HG03354 (cell line): Measurements from ENCODE around the gene MIOX.
A peak's percentile ranks its signal among the peaks of the same experiment; 100 is the strongest.

Source experiments
- ATAC-seq: cut with Tn5 transposase; IDR thresholded peaks from one replicate; pipeline ENCODE4 v1.9.1; 2021; ENCODE audit warnings: mild to moderate bottlenecking; ENCODE audit not compliant: unreplicated experiment, poor library complexity, severe bottlenecking

MIOX gene

DNA sequence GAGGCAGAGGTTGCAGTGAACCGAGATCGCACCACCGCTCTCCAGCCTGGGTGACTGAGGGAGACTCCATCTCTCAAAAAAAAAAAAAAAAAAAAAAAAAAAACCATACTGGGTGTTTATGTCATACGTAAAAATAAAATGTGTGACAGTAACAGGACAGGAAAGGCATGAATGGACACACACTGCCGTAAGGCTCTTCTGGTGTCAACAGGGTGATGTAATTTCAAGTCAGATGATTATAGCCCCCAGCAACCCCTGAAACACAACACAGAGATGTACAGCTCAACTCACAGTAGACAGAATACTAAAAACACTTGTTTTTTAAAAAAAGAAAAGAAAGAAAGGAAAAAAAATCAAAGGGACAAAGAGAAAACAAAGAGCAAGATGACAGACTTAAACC, 34.0 kb upstream of the MIOX start:
- ATAC-seq: no peak

DNA sequence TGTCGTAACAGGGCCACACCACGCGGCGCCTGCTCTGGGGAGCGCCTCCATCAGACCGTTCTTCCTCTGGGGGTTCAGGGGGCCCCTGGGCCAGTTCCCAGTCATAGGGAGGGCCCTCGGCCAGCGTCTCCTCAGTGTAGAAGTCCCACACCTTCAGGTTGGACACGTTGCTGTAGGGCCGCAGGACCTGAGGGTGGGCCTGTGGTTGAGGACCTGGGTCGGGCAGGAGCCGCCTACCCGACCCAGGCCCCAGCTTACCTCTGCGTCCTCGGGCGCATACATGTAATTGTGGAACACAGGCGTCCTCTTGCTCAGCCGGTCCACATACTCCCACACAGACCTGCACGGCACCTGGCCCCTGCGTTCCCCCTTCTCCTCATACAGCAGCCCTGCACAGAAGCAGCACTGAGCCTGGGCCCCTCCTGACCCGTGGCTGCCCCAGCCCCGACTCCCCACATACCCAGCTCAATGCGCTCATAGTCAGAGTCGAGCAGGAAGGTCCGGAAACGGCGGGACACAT, 32.0 kb upstream of the MIOX start:
- ATAC-seq: no peak

DNA sequence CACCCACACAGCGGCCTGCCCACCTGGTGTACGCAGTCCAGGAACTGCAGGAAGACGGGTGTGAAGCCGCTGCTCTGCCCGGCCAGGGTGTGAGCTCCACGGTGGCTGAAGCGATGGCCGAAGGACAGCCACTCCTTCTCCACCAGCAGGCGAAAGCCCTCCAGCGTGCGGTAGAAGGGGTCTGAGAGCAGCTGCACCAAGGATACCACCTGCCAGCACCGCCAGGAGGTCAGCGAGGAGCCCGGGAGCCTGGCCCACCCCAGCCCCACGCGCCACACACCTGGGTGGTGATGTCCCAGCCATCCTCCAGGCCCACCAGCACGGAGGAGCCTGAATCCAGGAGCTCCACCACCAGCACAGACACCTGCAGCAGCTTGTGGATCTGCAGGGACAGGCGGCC, 31.5 kb upstream of the MIOX start:
- no peak for ATAC-seq

DNA sequence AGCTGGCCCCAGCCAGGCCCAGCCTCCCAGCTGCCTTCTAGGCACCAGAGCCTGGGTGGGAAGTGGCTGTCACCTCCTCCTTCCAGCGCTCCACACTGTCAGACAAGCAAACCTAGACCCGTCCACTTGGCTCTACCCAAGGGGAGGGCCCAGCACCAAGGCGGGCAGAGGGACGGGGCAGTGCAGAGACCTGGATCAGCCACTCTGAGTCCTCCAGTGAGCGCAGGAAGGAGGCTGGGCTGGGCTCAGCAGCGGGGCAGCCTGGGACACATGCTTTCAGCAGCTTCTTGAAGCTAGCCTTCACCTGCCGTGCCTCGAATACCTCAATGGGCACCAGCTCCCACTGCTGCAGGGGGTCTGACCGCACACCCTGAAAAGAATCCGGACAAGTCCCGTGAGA, 30.6 kb upstream of the MIOX start:
- ATAC-seq: no peak

DNA sequence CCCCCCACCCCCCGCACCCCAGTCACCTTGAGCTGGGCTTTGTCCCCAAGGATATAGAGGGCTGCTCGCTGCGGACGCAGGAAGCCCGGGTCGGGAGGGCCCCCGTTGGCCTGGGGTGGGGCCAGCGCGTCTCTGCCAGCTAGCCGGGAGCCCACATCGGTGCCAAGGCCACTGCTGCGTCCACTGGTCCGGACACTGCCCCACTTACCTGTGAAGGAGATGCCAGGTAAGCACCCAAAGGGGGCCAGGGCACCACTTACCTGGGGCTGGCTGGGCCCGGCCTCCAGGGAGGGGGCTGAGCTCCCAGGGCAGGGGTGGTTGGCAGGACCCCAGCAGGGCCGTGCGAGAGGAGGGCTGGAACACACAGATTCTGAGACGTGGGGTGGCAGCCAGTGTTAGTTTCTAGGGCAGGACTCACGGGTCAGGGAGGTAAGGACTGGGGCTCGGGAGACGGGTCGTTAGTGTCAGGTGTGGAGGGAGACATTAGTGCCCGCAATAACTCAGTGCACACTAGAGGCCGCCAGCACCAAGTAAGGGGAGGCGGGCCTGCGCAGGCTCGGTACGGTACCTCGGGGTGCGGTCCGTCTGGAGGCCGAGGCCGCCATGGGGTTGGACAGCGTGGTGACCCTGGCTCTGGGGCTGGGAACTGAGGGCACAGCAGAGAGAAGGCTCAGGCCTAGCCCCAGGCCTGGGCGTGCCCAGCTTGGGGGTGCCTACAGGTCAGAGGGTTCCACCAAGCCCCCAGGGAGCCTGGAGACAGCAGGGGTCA, 30.0 kb upstream of the MIOX start:
- no peak for ATAC-seq

DNA sequence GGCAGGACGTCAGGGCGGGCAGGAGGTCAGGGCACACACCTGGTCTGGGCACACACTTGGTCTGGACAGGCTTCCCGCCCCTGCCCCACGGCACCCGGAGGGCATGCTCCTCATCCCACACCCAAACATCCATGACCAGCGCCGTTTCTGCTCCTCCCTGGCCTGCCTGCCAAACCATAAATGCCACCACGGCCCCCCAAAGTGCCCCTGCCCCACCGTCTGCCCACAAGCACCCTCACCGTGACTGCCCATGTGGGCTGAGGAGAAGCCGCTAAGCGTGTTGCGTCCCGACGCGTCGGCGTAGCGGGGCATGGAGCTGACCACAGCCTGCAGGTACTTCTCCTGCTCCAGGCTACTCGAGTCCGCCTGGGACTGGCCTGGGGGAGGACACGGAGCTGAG, 27.6 kb upstream of the MIOX start:
- ATAC-seq: no peak

DNA sequence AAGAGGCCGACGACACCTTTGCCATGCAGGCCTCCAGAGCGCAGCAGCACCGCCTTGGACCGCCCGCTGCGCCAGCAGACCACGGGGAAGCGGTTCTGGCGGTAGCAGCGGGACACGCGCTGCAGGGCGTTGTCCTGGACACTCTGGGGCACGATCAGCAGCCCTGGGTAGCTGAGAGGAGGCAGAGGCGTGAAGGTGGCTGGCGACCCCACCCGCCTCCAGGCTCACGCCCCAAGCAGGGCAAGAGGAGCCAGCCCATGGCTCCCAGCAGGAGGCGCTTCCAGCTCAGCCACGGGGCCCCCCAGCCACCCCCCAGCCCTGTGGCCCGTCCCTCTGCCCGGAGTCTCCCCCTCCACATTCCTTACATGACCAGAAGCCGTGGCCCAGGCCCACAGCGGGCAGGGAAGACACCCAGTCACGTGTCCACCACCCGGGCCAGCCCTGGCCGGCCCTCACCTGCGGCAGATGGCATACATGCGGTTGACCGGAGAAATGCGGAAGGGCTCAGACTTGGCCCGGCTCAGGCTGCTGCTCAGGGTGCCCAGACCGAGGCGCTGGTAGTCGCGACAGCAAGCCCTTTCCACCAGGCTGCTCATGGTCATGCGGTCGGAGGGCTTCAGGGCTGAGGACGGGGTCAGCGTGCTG, 27.0 kb upstream of the MIOX start:
- ATAC-seq: no peak

DNA sequence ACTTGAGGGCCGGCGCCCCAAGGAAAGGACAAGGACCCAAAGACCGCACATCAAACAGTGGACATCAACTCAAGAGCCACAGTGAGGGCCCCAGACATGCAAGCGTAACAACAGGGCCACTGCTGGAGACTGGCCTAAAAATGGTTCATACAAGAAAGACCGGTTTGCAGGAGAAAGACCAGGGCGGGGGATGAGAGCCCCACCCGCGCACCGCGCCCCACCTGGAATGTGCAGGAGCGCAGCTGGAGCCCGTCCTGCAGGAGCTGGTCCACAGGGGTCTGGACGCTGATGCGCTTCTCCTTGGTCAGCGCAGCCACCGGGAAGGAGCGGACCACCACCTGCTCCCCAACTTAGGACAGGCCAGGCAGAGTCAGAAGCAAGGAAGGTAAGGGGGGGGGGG, 25.7 kb upstream of the MIOX start:
- ATAC-seq: no peak

DNA sequence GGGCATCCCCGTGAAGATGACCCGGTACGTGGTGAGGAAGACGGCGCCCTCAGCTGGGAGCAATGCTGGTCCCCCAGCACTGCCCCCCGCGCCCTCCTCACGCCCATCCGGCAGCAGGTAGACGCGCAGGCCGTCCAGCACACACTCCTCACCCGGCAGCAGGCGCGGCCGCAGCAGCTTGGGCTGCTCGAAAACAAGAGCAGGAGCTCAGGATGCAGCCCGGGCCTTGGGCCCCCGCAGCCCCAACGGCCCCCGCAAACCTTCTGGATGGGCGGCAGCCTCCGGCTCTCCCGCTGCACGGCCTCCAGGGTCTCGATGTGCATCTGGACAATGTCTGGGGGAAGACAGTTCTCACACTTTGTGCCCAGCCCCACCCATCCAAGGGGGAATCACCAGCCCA, 25.1 kb upstream of the MIOX start:
- no peak for ATAC-seq

DNA sequence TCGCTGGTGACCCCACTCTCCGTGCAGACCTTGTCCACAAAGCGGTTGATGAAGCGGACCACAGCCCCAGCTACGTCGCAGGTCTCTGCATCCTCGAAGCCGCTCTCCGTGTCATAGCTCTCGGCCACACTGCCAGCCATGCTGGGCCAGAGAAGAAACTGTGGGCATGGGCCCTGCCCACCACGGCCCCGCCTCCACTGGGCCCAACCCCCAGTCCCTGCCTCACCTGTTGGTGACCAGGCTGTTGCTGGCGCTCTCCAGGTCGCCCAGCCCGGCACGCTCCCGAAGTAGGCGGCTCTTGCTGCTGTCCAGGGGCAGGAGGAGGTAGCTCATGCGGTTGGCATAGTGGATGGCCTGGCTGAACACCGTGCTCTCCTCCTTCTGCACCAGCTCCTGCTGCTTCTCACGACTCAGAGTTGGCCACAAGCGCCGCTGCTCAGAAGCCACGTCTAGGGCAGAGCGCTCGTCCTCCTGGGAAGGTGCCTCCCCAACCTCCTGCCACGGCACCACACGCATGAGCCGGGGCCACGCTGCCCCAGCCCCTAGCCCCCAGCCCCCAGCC, 24.6 kb upstream of the MIOX start:
- ATAC-seq: no peak

DNA sequence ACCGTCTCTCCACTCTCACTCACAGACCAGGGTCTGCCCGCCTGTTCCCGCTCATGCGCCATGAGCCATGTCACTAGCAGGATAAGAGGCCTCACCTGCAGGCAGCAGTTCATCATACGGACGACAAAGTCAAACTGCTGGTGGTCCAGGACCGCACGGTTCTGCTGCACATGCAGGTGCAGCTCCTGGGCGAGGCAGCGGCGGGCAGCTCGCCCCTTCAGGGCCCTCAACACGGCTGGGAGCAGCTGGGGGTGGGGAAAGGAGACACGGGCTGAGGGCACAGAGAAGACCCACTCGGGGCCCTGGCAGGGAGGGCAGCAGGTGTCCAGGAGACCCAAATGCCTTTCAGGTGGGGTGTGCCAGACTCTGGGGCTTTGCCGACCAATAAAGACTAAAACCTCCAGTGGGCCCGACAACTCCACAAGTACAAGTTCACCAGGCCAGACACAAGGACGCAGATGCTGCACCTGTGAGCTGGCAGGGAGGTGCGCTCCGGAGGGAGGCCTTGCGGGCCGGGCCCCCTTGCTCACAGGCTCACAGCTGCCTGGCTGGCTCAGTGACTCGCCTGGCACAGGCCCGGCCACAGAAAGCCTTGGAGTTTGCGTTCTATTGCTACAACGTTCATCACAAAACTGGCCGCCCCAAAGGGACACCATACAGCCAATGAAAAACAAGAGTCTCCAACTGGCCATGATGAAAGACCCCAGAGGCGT, 23.3 kb upstream of the MIOX start:
- ATAC-seq: no peak

DNA sequence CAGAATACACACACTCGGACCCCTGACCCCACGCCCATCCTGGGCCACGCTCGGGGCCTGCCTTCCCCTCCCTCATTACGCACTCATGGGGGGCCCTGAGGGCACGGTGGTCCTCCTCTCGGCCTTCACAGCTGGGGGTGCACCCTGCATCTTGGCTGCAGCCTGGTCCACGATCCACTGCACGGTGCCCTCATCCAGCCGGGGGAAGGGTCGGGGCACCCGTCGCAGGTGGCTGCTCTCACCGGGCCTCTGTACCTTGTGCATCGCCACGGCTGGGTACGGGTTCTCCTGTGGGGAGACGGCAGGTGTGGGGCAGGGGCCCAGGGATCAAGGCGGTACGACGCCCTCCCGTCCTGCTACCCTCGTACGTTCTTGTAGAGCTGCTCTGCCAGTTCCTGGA, 22.2 kb upstream of the MIOX start:
- ATAC-seq: no peak

DNA sequence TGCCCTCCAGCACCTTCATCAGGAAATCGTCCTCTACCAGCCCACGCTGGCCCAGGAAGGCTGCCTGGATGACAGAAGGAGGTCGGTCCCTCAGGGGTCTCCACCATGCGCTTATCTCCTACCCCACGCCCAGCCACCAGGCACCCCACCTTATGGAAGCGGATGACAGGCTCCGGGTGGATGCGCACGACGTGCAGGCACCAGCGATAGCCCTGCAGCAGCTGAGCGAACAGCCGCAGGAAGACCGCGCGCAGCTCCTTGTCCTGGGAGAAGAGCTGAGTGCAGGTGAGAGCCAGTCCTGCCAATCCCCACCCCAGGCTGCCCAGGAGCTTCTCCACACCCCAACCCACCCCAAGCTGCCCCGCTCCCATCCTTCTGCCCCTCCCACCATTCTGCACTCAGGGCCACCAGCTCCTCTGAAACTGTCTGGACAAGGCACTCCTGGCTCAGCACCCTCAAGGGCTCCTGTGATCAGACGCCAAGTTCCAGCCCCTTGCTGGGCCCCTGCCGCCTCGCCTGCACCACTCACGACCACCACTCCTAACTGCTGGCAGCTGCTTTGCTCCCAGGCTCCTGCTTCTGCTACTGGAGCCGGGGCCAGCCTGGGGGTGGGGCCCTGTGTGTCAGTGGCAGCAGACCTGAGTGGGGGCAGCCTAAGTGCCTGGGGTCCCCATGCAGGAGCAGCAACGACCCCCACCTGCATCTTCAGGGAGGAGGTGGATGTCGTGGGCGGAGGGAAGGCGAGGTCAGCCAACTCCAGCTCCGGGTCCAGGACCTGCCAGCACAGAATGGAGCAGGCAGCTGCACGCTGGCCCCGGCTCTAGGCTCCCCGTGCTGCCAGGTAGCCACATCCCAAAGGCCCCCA, 21.4 kb upstream of the MIOX start:
- ATAC-seq: no peak

DNA sequence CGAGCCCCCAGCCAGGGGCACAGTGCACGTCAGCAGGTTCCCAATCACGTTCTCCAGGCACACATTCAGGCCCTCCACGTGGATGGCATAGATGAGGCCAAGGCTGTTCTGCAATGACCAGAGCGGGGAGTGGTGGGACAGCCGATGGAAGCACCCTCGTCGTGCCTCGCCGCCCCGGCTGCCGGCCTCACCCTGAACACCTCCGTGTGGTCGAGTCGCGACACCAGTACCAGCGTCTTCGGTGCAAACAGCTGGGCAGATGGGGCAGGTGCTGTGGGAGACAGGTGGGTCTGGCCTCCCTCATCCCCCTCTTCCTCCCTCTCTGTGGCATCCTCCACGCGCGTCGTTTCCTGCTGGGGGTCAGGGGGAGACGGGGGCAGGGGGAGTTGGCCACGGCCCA, 19.3 kb upstream of the MIOX start:
- ATAC-seq: no peak

DNA sequence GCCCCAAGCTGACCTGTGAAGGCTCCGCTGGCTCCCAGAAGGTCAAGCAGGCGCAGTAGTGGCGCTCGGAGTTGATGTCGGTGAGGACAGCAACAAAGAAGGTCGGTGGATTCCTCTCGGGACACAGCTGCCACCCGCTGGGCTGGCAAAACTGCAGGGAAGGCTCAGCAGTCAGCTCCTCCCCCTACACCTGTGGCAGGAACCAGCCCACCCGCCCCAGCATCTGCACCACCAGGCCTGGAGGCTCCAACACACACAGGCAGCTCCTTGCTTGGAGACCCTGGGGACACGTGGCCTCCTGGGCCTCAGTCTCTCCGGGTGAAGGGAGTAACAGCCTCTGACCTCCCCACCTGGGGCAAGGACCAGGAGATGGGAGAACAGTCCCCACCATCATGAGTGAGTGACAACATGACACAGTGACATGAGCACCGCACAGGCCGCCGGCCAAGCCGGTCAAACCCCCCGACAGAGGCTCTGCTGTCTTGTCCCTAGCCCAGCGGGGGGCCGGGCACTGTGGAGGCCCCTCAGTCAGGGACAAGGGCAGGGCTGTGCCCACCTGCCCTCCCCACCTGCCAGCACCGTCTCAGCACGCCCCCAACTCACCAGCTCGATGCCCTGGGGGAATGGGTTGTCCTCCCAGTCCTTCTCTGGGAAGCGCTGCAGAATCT, 18.8 kb upstream of the MIOX start:
- ATAC-seq: no peak

DNA sequence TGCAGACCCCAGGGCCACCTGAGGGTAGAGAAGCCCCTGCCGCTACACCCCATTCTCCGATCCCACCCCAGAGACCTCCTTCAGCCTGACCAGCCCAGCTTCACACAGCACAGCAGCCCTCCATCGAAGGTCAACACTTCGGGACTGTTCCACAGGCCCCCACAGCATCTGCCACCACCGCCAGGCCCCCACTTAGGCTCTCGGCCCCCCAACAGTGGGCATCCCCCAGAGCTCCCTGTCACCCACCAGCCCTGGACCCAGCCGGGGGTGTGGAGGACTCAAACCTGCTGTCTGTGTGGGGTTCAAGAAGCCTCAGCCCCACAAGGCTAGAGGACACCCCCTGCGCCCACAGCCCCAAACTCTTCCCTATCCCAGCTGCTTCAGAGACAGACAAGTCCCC, 18.0 kb upstream of the MIOX start:
- no peak for ATAC-seq

DNA sequence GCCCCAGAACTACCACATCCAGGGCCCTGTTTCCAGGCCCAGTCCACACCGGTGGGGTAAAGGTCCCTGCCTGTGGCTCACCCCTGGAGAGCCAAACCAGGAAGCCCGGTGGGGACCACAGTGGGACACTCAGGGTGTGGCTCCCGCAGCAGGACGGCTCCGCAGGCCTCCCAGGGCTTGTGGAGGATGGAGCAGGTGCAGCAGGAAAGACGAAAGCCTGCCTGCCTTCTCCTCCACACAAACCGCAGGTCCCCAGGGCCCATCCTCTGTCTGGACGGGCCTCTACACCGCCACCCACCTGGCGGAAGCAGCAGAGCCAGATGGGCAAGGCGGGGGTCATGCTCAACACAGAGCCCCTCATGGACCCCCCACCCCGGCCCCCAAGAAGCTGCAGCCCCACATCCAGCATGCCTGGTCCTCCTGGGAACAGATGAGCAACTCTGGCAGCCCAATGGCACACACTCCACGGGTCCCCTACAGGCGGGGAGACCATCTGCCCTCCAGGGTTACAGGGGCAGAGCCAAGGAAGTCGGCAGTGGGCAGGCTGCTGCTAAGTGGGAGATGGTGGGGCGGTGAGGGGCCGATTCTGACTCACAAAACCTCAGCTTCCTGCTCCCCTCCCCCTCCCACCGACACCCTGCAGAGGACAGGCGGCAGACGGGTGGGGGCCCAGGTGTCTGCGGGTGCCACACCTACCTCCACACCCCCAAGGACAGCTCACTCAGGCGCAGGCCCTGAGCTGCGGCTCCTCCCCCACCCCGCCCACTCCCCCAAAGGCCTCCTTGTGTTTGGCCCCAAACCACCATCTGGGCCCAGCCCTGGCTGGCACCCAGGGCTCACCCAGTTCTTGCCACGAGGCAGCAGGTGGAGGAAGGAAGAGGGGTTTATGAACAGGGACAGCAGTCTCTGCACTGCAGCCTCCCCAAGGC, 17.0 kb upstream of the MIOX start:
- ATAC-seq: peak; percentile 63

DNA sequence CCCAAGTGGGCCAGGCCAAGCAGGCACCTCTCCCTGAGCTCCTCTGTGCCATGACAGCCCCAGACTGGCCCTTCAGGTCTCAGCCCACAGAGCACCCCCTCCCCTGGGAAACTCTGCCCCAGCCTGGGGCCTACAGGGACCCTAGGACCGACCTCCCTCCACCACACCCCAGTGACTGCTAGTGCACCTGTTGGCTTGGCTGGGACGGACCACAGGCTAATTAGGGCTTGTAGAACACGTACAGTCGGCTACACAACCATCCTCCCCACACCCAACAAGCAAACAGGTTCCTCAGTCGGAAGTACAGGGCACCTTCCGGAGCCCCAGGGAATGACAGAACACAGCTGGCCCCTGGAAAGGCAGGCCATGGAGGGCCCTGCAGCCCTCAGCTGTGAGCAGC, 16.2 kb upstream of the MIOX start:
- ATAC-seq: peak; percentile 4
